ENCODE results near the gene OR52L1.

The OR52L1 gene

GRCh38 chr11:5986885-5987284, at the start of gene OR52L1:
Gene OR52L1, minus strand, starts transcription at chr11:5986985. Its CDS starts 55 bp downstream, at chr11:5986930.
- DNase-seq, result no peak
- in situ Hi-C loops (cut with MboI; ENCODE audit: low pct_unique_long_range_greater_than_20kb, low sequenced_read_pairs), result no loop called here

DNA sequence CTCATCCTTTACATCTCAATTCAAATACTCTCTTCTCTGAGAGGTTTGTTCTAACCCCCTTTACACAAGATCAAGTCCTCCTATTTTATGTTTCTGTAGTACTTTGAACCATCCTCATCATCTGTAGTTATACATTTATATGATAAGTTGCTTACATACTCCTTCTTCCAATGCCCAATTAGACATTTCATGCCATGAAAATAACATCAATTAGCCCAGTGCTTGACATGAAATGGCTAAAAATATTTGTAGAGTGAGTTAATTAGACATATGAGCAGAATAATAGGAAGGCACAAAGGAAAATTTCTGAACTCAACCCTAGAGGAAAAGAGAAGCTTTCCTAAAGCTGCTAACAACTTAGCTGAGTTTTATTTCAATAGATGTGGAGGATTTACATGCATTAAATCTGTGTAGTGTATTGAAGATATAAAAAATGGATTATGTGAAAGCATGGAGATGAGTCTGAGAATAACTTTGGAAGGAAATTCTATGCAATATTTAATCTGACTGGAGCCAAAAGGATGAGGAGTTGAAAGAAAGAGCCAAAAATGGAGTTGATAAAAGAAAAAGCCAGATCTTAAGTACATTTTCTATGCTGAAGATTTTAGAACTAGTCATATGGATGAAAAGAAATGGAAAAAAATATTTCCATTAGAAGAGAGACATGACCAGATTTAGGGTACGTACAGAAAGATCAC, 44.1 kb upstream of the OR52L1 start, which contains the start of gene OR56A1:
Gene OR56A1 (minus strand): TSS at position 51 of the 698 bp plus-strand sequence. CDS start 3,066 bp downstream, outside the sequence.
- no peak for DNase-seq

DNA sequence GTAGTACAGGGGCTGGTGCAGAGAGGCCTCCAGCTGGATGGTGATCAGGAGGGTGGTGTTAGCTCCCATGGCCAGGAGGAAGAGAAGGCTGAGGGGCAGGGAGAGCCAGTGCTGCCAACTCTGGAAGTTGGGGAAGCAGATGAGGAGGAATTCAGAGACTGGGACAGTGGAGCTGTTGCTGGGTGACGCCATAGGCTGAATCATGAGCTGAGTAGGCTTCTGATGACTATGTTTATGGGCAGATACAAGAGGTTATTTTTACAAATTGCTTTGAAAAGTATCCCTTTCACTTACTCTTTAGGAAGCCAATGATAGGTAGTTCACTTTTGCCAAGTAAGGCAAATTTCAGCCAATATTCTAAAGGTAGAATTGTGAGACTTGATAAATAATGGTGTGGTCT, 40.7 kb upstream of the OR52L1 start:
- in situ Hi-C loops (cut with MboI; ENCODE audit: low pct_unique_long_range_greater_than_20kb, low sequenced_read_pairs), result loop anchor here (25.0 kb wide), 1 partner anchor 310 kb away; no protein-coding TSS in a partner anchor
- no peak for DNase-seq

More for the DNA sequence above, 44.1 kb upstream of the OR52L1 start, which contains the start of gene OR56A1:
- in situ Hi-C loops (cut with MboI; ENCODE audit: low pct_unique_long_range_greater_than_20kb, low sequenced_read_pairs), result loop anchor here (25.0 kb wide), 1 partner anchor 306 kb away; no protein-coding TSS in a partner anchor

GRCh38 chr11:6025056-6025455, 38.3 kb upstream of the OR52L1 start:
- in situ Hi-C loops (cut with MboI; ENCODE audit: low pct_unique_long_range_greater_than_20kb, low sequenced_read_pairs), result loop anchor here (25.0 kb wide), 1 partner anchor 312 kb away; no protein-coding TSS in a partner anchor
- no peak for DNase-seq

- DNase-seq, result peak; percentile 54
- in situ Hi-C loops (cut with MboI; ENCODE audit: low pct_unique_long_range_greater_than_20kb, low sequenced_read_pairs), result no loop called here
These were observed 36.2 kb upstream of the OR52L1 start for GRCh38 chr11:6022956-6023355.

DNA sequence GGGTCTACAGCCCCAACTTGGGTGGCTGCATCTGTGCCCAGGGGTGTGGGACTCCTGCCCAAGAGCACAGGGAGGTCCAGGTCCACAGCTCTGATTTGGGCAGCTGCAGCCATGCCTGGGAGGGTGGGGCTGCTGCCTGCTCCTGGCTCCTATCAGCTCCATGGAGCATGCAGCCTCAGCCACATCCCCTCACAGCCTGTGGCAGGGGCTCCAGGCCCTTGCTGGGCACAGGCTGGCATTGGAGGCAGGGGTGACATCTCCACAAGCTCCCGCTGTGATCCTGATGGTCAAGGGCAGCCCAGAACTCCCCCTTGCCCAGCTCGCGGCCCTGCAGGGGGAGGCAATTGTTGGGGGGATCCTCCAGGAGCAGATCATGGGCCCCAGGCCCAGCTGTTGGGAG, 26.3 kb upstream of the OR52L1 start:
- no peak for DNase-seq
- in situ Hi-C loops (cut with MboI; ENCODE audit: low pct_unique_long_range_greater_than_20kb, low sequenced_read_pairs), result no loop called here

DNA sequence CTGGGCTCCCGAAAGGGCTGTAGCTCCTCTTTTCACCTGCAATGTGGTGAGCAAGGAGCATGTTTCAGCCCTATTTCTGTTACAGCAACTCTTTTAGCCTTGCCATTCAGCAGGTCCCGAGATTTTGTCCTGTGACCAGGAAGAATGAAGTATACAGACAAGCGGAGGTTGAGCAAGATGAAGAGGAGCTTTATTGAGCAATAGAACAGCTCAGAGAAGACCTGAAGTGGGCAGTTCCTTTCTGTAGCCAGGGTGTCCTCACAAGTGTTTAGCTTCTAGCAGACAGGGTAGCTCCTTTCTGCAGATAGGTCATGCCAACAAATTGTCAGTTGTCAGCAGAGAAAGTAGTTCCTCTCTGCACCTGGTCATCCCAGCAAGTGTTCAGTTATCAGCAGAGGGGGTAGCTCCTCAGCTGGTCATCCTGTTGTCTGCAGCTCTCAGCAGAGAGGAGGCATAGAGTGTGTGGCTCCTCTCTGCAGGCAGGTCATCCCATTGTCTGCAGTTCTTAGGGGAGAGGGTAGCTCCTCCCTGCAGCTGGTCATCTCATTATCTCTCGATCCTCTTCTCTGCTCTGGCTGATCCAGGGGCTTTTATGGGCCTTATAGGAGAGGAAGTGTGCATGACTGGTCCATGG, 25.4 kb upstream of the OR52L1 start:
- in situ Hi-C loops (cut with MboI; ENCODE audit: low pct_unique_long_range_greater_than_20kb, low sequenced_read_pairs), result no loop called here
- no peak for DNase-seq

DNA sequence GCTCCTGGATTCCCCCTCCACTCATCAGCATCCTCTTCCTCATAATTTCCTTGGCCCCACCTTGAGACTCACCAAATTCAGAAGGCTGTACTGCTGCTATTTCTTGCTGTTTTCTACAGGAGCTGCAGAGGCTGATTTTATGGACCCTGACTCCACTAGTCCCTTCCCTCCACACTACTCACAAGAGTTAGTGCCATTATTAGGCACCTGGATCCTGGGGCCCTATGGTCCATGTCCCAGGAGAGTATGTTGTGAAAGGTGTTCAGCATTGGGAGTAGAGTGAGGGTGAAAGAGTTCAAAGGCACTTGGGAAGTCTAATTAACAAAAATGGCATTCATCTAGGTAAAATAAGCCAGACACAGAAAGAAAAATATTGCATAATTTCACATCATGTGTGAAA, 20.1 kb upstream of the OR52L1 start, which contains the start of gene OR56A4:
Gene OR56A4 (minus strand): TSS at position 101 of the 400 bp plus-strand sequence. CDS start 3,954 bp downstream, outside the sequence.
- in situ Hi-C loops (cut with MboI; ENCODE audit: low pct_unique_long_range_greater_than_20kb, low sequenced_read_pairs), result no loop called here
- no peak for DNase-seq

DNA sequence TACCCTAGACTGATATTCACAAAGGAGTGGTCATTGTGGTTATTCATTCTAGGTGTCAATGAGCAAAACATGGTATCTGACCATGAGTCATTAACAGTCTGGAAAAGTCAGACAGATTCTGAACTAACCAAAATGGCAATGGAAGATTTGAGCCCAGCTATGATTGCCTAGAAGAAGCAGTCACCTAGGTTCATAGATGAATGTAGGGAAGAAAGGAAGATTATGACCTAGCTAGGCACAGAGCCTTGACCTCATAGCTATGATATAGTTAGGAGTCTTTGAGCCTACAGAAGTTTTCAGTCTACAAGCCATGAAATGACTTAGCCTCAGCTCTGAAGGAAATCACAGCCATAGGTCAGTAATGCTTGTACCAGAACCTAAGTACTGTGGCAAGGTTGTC, 19.6 kb upstream of the OR52L1 start:
- no peak for DNase-seq
- in situ Hi-C loops (cut with MboI; ENCODE audit: low pct_unique_long_range_greater_than_20kb, low sequenced_read_pairs), result no loop called here

DNA sequence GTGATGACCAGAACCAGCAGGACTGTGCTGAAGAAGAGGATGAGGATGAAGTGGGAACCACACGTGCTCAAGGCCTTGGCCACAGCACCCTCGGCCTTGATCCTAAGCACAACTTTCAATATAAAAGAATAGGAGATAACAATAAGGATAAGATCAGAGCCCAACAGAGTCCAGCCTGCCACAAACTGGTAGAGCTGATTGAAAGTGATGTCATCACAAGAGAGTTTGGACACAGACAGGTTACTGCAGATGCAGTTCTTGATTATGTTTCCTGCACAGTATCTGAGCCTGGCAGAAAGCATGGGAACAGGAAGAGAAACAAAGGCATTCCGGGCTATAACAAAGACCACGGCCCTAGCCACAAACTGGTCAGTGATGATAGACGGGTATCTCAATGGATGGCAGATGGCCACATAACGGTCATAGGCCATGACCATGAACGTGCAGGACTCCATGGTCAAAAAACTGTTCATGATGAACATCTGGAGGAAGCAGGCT, 15.5 kb upstream of the OR52L1 start:
- no peak for DNase-seq
- in situ Hi-C loops (cut with MboI; ENCODE audit: low pct_unique_long_range_greater_than_20kb, low sequenced_read_pairs), result no loop called here

GRCh38 chr11:5994791-5995190, 8.0 kb upstream of the OR52L1 start:
- in situ Hi-C loops (cut with MboI; ENCODE audit: low pct_unique_long_range_greater_than_20kb, low sequenced_read_pairs), result no loop called here
- DNase-seq, result no peak

- in situ Hi-C loops (cut with MboI; ENCODE audit: low pct_unique_long_range_greater_than_20kb, low sequenced_read_pairs), result no loop called here
- peak; percentile 37 for DNase-seq
These were observed 5.9 kb upstream of the OR52L1 start for GRCh38 chr11:5992604-5993251.

DNA sequence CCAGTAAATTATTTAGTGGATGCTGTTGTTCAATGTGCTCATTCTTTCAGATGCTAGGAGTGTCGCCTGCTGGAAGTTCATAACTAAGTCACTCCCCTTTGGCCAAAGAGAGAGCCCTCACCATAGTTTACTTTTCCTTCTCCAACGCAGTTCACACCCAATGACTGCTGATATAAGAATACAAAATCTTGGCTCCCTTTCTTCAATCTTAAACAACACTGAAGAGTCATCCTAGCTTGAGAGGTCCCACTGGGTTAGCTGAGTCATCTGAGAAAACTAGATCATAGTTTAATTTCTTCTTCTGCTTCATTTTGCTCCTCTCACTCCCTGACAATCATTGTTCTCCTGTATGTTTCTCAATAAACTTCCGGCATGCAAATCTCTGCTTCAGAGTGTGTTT, 5.4 kb upstream of the OR52L1 start:
- in situ Hi-C loops (cut with MboI; ENCODE audit: low pct_unique_long_range_greater_than_20kb, low sequenced_read_pairs), result no loop called here
- no peak for DNase-seq

DNA sequence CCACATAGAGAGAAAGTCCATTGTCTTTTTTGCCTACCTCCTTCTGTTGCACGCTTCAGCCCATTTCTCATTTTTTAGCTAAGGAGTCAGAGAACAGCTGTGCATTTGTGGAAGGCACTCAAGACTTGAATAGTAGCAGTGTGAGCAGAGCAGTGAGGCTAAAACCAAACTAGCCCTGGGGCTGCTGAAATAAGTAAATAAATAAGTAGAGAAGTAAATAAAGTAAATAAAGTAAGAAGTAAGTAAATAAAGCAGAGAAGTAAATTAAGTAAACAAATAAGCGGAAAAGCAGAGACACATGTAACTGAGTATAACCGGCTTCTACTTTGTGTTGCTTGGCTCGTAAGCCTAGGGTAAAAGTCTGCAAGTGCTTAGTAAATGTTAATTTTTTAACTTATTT, 2.4 kb upstream of the OR52L1 start:
- no peak for DNase-seq
- in situ Hi-C loops (cut with MboI; ENCODE audit: low pct_unique_long_range_greater_than_20kb, low sequenced_read_pairs), result no loop called here

DNA sequence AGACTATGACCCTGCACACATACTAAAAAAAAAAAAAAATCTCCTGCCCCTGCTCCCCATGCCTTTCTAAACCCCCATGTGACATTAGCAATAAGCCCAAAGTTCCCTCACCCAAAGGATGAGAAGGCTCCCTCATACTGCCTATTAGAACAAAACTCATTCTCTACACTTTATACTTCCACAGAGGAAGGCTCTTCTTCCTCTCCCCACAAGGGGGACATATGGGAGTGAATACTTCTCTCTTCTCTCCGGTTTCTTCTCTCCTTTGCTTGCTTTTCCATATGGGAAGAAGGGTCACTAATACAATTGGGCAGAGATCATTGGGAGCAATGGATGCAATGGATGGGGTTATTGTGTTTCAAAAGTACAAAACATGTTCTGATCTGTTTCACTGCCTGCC, 3.3 kb downstream of the OR52L1 start:
- in situ Hi-C loops (cut with MboI; ENCODE audit: low pct_unique_long_range_greater_than_20kb, low sequenced_read_pairs), result no loop called here
- DNase-seq, result no peak

DNA sequence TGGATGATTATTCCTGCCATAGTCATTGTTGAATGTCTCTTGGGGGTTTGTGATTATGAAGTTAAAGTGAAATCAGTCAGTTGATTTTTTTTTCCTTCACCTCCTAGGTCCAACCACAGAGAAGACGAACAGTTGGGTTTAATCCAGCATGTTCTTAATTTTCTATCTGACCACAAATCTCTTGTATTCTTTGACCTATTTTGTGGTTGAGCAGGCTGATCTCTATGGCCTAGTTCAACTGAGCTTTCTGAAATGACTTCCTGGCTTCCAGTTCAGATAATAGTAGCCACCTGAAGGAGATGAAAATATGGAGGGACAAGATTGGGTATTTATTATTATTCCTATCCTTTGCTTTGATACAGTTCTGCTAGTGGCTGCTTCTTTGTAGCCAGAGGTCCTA, 13.3 kb downstream of the OR52L1 start:
- in situ Hi-C loops (cut with MboI; ENCODE audit: low pct_unique_long_range_greater_than_20kb, low sequenced_read_pairs), result no loop called here
- no peak for DNase-seq

DNA sequence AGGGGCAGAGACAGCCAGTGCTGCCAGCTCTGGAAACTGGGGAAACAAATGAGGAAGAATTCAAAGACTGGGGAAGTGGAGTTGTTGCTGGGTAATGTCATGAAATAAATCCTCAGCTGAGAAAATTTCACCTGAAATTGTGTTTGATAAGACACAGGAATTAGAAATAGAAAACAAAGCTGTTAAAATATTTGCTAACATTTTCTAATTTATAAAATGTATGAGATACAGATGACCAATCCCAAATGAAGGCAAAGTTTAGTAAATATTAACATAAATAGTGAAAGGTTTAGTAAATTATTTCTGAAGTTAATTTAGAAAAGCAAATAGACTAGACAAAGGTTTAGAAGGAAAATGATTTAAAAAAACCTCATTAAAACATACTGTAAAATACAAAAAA, 18.4 kb downstream of the OR52L1 start, which contains the start of gene OR56A5:
Gene OR56A5 (minus strand): TSS at position 101 of the 400 bp plus-strand sequence. CDS start 0 bp downstream, at position 101.
- in situ Hi-C loops (cut with MboI; ENCODE audit: low pct_unique_long_range_greater_than_20kb, low sequenced_read_pairs), result no loop called here

DNA sequence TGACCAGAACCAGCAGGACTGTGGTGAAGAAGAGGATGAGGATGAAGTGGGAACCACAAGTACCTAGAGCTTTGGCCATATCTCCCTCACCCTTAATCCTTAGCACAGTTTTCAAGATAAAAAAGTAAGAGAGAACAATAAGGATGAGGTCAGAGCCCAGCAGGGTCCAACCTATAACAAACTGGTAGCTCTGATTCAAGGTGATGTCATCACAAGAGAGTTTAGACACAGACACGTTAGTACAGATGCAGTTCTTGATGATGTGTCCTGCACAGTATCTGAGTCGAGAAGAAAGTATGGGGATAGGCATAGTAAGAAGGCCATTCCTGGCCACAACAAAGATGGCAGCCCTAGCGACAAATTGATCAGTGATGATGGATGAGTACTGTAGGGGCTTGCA, 19.1 kb downstream of the OR52L1 start:
- in situ Hi-C loops (cut with MboI; ENCODE audit: low pct_unique_long_range_greater_than_20kb, low sequenced_read_pairs), result no loop called here
- no peak for DNase-seq

More for the DNA sequence above, 18.4 kb downstream of the OR52L1 start, which contains the start of gene OR56A5:
- no peak for DNase-seq

DNA sequence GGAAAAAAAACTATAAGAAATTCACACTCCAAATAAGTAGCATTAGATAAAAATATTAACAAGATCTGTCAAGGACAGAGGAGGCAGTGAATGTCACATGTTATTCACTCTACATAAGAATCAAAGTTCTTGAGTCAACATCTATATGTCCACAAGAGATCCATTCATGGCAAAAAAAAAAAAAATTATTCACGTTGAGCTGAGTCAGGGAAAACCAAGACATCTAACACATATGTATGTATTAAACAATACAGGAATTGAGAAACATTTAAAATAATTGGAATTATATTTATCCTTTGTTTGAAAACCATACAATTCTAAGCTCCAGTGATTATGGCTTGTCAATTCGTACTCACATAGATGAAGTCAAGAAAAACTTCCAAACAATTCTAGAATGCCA, 19.8 kb downstream of the OR52L1 start:
- in situ Hi-C loops (cut with MboI; ENCODE audit: low pct_unique_long_range_greater_than_20kb, low sequenced_read_pairs), result no loop called here
- no peak for DNase-seq

All from KBM-7 (cell line).